Stimulated activated CD4-positive, alpha-beta T cell treated with anti-CD3 and anti-CD28 coated beads, Interleukin-4, amount 100 ng/mL, for 4 hours (primary cell): Measurements from ENCODE around the gene TCF7L2.

Source experiments
- DNase-seq, 2 experiments: peaks; one replicate each; pipeline ENCODE4 v3.0.0-alpha.2; 2020

The TCF7L2 gene

DNA sequence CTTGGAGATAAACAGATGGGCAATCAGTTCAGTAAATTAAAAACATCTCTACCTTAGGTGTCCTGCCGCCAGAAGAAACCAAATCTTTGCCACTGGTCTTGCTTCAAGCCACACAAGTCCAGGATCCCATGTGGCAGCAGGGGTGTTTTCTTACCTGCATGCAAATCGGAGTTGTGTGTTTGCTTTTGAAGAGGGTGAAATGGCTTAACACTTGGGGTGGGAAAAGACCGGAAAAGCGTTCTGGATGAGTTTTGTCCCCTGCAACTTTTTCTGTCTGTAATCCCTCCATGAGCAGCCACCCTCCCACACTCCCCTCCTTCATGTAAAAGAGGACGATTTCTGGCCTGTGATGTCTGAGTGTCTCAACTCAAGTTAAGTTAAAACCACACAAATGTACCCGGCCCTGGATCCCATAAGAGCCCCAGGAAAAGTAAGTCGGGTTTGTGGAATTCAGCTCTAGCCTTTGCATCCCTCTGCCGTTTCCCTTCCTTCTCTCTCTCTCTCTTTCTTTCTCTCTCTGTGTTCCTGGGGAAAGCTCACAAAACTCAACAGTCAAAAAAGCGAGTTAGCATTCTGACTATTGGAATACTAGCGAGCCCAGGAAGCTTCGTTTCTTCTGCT, 178.5 kb downstream of the TCF7L2 start:
- no peak for DNase-seq

GRCh38 chr10:113129117-113129516, 179.1 kb downstream of the TCF7L2 start:
- no peak for DNase-seq

DNA sequence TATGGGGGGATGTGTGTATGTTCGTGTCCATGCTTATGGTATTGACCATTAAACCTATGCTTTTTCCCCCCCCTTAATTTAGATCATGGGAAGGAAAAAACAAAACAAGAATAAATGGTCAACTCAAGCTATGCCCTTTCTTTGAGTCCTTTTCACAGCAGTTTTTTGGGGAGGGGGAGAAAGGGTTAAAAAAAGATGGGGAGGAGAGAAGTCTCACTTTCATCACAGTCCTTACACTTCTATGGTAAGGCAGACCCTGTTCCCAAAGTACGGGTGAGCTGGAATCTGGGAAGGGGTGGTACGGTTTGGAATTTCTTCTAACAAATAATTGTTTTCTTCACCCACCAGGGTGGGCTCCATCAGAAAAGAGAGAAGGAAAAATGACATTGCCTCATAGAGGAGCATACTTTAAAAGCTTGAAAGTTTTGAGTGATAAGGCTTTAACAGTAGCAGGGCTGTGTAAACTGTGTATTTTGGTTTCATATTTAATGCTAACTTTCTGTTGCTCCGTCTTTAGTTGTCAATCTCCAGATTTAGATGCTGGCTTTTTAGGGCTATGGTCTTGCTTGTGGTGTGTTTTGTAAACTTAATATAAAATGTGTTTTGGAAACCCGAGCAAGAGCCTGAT, 180.1 kb downstream of the TCF7L2 start:
- DNase-seq, result no peak

- no peak for DNase-seq
Measured at GRCh38 chr10:113131613-113132261, 181.7 kb downstream of the TCF7L2 start.

- DNase-seq, result no peak
Measured at GRCh38 chr10:113132591-113133121, 182.6 kb downstream of the TCF7L2 start.

- no peak for DNase-seq
Measured at GRCh38 chr10:113133497-113134115, 183.6 kb downstream of the TCF7L2 start.

- DNase-seq, result no peak
Measured at GRCh38 chr10:113135025-113135424, 185.0 kb downstream of the TCF7L2 start.

DNA sequence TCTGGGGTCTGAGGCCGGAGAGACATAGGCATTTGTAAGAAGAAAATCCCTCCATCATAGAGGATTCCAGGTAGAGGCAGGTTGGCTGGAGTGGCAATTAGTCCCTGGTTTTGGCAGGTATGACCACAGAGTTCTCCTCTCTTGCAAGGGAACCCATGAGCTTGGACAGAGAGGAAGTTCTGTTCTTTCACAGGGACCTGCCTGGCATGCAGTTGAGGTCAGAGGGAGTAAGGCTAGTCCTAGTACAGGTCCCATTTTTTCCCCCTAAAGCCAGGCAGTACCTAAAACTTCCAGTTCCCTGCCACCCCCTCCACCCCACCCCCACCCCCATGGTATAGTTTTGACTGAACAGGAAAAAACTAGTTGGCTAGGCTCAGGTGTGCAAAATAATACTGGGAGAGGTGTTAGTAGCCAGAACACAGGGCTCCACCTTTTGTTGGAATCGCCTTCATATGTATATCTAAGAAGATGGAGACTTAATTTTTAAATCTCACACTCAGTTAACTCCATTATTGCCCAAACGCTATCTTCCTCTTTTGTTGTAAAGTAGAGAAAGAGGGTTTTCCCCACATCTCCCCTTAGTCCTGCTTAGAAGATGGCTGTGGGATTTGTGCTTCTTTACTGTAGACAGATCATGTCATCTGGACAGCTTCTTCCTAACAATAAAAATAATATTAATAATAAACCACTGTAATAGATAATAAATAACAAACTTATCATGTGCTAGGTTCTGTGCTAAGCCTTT, 188.1 kb downstream of the TCF7L2 start:
- no peak for DNase-seq

DNA sequence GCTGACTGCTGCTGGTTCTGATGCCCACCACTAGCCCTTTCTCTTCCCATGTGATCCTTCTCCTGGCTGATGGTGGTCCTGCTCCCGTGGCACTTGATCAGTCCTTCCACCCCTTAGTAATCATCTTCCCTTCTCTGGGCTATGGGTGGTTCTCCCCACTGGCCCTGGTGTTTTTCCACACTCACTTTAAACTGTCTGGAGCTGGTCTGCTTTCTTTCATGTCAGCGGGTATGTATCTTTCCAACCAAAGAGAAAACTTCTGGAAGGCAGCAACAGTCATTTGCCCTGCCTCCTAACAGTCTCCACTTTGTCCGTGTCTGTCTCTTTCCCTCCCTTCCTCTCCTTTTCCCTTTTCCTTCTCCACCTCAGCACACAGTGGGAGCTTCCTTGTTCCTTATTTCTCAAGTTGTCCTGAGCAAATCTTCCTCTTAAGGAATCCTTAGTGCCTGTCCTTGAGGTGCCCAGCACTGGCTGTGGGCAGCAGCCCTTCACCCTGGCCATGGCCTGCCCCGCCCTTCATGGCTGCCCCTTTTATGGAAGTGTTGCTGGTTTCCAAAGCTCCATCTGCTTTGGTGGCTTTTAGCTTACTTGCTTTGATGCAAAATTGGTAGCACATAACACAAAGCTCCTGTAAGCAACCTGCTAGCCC, 189.0 kb downstream of the TCF7L2 start:
- DNase-seq, result no peak

DNA sequence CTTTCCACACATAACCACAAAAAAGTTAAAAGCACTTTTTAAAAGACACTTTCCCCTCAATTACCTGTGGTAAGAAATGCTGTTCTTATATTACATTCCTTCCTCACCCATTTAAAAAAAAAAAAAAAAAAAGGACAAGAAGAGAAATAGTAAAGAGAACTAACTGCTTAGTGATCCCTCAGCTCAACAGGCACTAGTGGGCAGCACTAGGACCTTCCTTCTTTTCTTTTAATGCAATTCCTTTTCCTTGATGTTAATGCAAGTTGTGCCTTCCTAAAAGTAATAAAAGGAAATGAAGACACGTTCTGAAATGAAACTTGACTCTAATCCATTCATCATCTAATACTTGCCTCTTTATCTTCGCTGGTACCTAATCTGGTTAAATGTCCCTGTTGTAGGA, 189.7 kb downstream of the TCF7L2 start:
- DNase-seq, result no peak

- no peak for DNase-seq
Measured at GRCh38 chr10:113140143-113141011, 190.3 kb downstream of the TCF7L2 start.

GRCh38 chr10:113142601-113143362, 192.7 kb downstream of the TCF7L2 start:
- DNase-seq, result no peak

GRCh38 chr10:113144576-113144975, 194.5 kb downstream of the TCF7L2 start:
- DNase-seq, result no peak

- DNase-seq, result no peak
Measured at GRCh38 chr10:113148071-113148825, 198.2 kb downstream of the TCF7L2 start.

- no peak for DNase-seq
Measured at GRCh38 chr10:113148901-113149300, 198.9 kb downstream of the TCF7L2 start.

DNA sequence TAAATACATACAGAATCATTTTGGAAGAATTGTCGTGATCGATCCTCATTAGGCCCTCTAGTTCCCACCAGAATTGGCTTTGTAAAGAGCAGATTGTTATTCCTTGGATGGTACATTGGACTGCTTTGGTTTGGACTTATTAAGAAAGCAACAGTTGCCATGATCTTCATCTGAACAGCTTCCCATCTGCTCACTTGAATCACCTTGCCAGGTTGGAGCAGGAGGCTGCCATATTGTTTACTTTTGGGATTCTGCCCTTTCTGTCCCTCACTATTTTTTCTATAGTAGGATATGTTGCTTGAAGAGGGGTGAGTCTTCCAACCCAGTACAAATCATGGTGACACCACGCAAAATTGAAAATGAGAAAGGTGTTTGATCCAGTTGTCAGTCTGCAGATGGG, 199.6 kb downstream of the TCF7L2 start:
- no peak for DNase-seq

GRCh38 chr10:113151190-113151666, 201.2 kb downstream of the TCF7L2 start:
- DNase-seq, result no peak

- no peak for DNase-seq
Measured at GRCh38 chr10:113153493-113154102, 203.6 kb downstream of the TCF7L2 start.

DNA sequence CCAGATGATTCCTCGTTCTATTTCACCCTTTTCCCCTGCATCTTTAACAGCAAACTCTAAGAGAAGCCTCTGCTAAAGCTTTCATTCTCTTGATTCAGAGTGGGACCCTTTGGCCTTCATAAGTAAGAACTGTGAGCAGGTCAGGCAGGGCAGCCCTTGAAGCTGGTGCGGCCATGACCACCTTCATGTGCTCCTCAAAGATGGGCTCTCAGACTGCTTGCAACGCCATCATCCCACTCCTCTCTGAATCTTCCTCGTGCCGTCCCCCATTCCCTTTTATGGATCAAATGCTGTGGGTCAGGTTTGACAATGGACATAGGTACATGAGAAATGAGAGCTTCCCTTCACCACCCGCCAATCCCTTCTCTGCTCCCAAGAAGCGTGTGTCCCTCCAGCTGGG, 207.4 kb downstream of the TCF7L2 start:
- DNase-seq, result no peak
